C4-2B (cell line): ENCODE measurements around the gene GLCCI1.

Source experiments
- H3K27ac ChIP-seq: fragments of 450-650 bp; 2 replicates; pipeline ENCODE4 v1.5.1; 2017
- CTCF ChIP-seq: fragments of 450-650 bp; conservative IDR thresholded peaks from 2 replicates; pipeline ENCODE4 v1.5.1; 2017; ENCODE audit warnings: mild to moderate bottlenecking
- ZFX ChIP-seq: fragments of 450-650 bp; IDR thresholded peaks from 2 replicates; pipeline ENCODE4 v1.6.1; 2017

Gene GLCCI1

GRCh38 chr7:7978860-7979259 is 10.3 kb downstream of the GLCCI1 start:
- no peak overlapping the region for H3K27ac ChIP-seq
- TF ChIP-seq CTCF, result no peak
- no peak for TF ChIP-seq ZFX

- TF ChIP-seq CTCF (no peak), ZFX (no peak)
- no peak overlapping the region for H3K27ac ChIP-seq
Observed at GRCh38 chr7:7979558-7979957, 11.0 kb downstream of the GLCCI1 start.

GRCh38 chr7:7980134-7980533 is 11.5 kb downstream of the GLCCI1 start:
- no peak for TF ChIP-seq CTCF
- no peak for TF ChIP-seq ZFX
- no peak overlapping the region for H3K27ac ChIP-seq

- H3K27ac ChIP-seq, result no peak overlapping the region
- TF ChIP-seq CTCF (no peak), ZFX (no peak)
Observed at GRCh38 chr7:7982904-7983303, 14.3 kb downstream of the GLCCI1 start.

GRCh38 chr7:7984424-7984823 is 15.8 kb downstream of the GLCCI1 start:
- no peak overlapping the region for H3K27ac ChIP-seq
- TF ChIP-seq CTCF (no peak), ZFX (no peak)

GRCh38 chr7:7988706-7989105 is 20.1 kb downstream of the GLCCI1 start:
- no peak for TF ChIP-seq ZFX
- TF ChIP-seq CTCF, result no peak

GRCh38 chr7:7989133-7989532 is 20.5 kb downstream of the GLCCI1 start:
- H3K27ac ChIP-seq, result no peak overlapping the region
- TF ChIP-seq ZFX, result no peak
- no peak for TF ChIP-seq CTCF

More at GRCh38 chr7:7988706-7989105, 20.1 kb downstream of the GLCCI1 start:
- H3K27ac ChIP-seq, result no peak overlapping the region
